ENCODE data around the gene PMEPA1.

GRCh38 chr20:57620274-57620990 lies 89.4 kb downstream of the PMEPA1 start, which contains the start of gene ZBP1:
- TF ChIP-seq POLR2A (IDR thresholded peaks at IDR 0.05; ENCODE audit: low read depth, low read length): no peak
- TF ChIP-seq POU2F2 (IDR thresholded peaks at IDR 0.05; ENCODE audit: low read depth, low read length): no peak
- TF ChIP-seq POLR2AphosphoS5 (IDR thresholded peaks at IDR 0.05; ENCODE audit: low read depth, low read length): no peak
- TF ChIP-seq TAF1 (IDR thresholded peaks at IDR 0.05; ENCODE audit: low read depth, low read length): no peak
- TF ChIP-seq SPI1 (IDR thresholded peaks at IDR 0.05; ENCODE audit: low read depth, low read length): peak; percentile 57
- TF ChIP-seq PAX5 (IDR thresholded peaks at IDR 0.05; ENCODE audit: insufficient read depth, low read length, severe bottlenecking): no peak
